WTC11 (cell line): ENCODE data around the gene PSD. TPM values are rescaled to one million over a fixed set of nuclear protein-coding genes. Genes with fewer than 3 reads are reported as not detected.

Source experiments
- ATAC-seq: fragments of 200-7000 bp; cut with Tn5 transposase; 2 replicates; pipeline ENCODE4 v1.10.0; 2021; ENCODE audit warnings: mild to moderate bottlenecking, moderate library complexity
- CTCF ChIA-PET: fragments of 300-600 bp; sonication (Branson Sonifier 250); formaldehyde crosslinking; loops from one replicate; lab custom pipeline; 2021; ENCODE audit warnings: antibody characterized with exemption; lab: Charles Lee
- POLR2A ChIA-PET: fragments of 350-600 bp; sonication (Branson Sonifier 250); formaldehyde crosslinking; loops from one replicate; lab custom pipeline; 2021; ENCODE audit warnings: antibody characterized with exemption; lab: Charles Lee
- DNase-seq: peaks from one replicate; pipeline ENCODE4 v3.0.0; 2021; ENCODE audit warnings: low spot score
- H3K27ac Mint-ChIP-seq: 2 replicates; pipeline ENCODE4 v1.8.0; 2021; ENCODE audit warnings: mixed read lengths
- H3K27me3 Mint-ChIP-seq: 2 replicates; pipeline ENCODE4 v1.8.0; 2021; ENCODE audit warnings: low read depth, mild to moderate bottlenecking, moderate library complexity, mixed read lengths
- H3K36me3 Mint-ChIP-seq: 2 replicates; pipeline ENCODE4 v1.8.0; 2021; ENCODE audit warnings: mixed read lengths
- H3K4me1 Mint-ChIP-seq: 2 replicates; pipeline ENCODE4 v1.8.0; 2022; ENCODE audit warnings: mixed read lengths
- H3K4me3 Mint-ChIP-seq: 2 replicates; pipeline ENCODE4 v1.8.0; 2021; ENCODE audit warnings: mild to moderate bottlenecking, moderate library complexity, mixed read lengths
- H3K9me3 Mint-ChIP-seq: 2 replicates; pipeline ENCODE4 v1.8.0; 2021; ENCODE audit warnings: mixed read lengths
- ATF6 ChIP-seq: sonication (generic); formaldehyde crosslinking; IDR thresholded peaks from 2 replicates; pipeline ENCODE4 v1.8.1; 2023; ENCODE audit warnings: mild to moderate bottlenecking, missing genetic modification reagents
- CBFB ChIP-seq: sonication (generic); formaldehyde crosslinking; IDR thresholded peaks from 2 replicates; pipeline ENCODE4 v1.8.1; 2022; ENCODE audit warnings: mild to moderate bottlenecking, low read depth, missing genetic modification reagents
- FOXJ3 ChIP-seq: sonication (generic); formaldehyde crosslinking; IDR thresholded peaks from 2 replicates; pipeline ENCODE4 v1.9.0; 2021; ENCODE audit warnings: missing genetic modification reagents, mild to moderate bottlenecking, borderline replicate concordance
- HMGA2 ChIP-seq: fragments of 250-450 bp; sonication (Bioruptor Pico); IDR thresholded peaks from 2 replicates; pipeline ENCODE4 v1.4.0; 2021; ENCODE audit warnings: mild to moderate bottlenecking, moderate library complexity
- JUN ChIP-seq: sonication (generic); formaldehyde crosslinking; IDR thresholded peaks from 2 replicates; pipeline ENCODE4 v1.8.0; 2023; ENCODE audit warnings: mild to moderate bottlenecking, missing genetic modification reagents
- MAX ChIP-seq: sonication (generic); formaldehyde crosslinking; IDR thresholded peaks from 2 replicates; pipeline ENCODE4 v1.8.0; 2022; ENCODE audit warnings: mild to moderate bottlenecking, missing genetic modification reagents
- PRRX2 ChIP-seq: fragments of 250-450 bp; sonication (Bioruptor Pico); IDR thresholded peaks from 2 replicates; pipeline ENCODE4 v1.8.0; 2021; ENCODE audit warnings: mild to moderate bottlenecking
- STAT6 ChIP-seq: sonication (generic); formaldehyde crosslinking; conservative IDR thresholded peaks from 2 replicates; pipeline ENCODE4 v1.8.1; 2023; ENCODE audit warnings: mild to moderate bottlenecking, low read depth, missing genetic modification reagents, moderate library complexity
- ZNF219 ChIP-seq: sonication (generic); formaldehyde crosslinking; IDR thresholded peaks from 2 replicates; pipeline ENCODE4 v1.8.0; 2023; ENCODE audit warnings: missing genetic modification reagents, mild to moderate bottlenecking, borderline replicate concordance
- ZNF232 ChIP-seq: sonication (generic); formaldehyde crosslinking; IDR thresholded peaks from 2 replicates; pipeline ENCODE4 v1.8.0; 2022; ENCODE audit warnings: mild to moderate bottlenecking, missing genetic modification reagents
- ZNF263 ChIP-seq: sonication (generic); formaldehyde crosslinking; IDR thresholded peaks from 2 replicates; pipeline ENCODE4 v1.8.1; 2022; ENCODE audit warnings: low read depth, mild to moderate bottlenecking, moderate library complexity, missing genetic modification reagents
- total RNA-seq: library from RNA; stranded (reverse); gene quantifications from 3 replicates; pipeline ENCODE4 v1.2.3, GENCODE V29; 2021
- TF ChIP-seq, protein P1 (sequence below): fragments of 250-450 bp; sonication (Bioruptor Pico); IDR thresholded peaks from 2 replicates; pipeline ENCODE4 v1.9.0; 2021; ENCODE audit warnings: mild to moderate bottlenecking, borderline replicate concordance
- TF ChIP-seq, protein P2 (sequence below): fragments of 250-450 bp; sonication (Bioruptor Pico); IDR thresholded peaks from 2 replicates; pipeline ENCODE4 v1.9.0; 2021; ENCODE audit warnings: mild to moderate bottlenecking
- TF ChIP-seq, protein P3 (sequence below): sonication (generic); formaldehyde crosslinking; IDR thresholded peaks from 2 replicates; pipeline ENCODE4 v1.8.0; 2022; ENCODE audit warnings: mild to moderate bottlenecking, missing genetic modification reagents

PSD gene
- total RNA-seq, 1 experiment from 2014 or later, result 12.5 TPM

GRCh38 chr10:102421757-102422512 is 3.4 kb upstream of the PSD start (continued):
- TF ChIP-seq CBFB (CRISPR knock-in tag) (0 out of 2 replicates have a peak, but pooled peaks have one; percentile 4), JUN (0 out of 2 replicates have a peak, but pooled peaks have one; percentile 42)

DNA sequence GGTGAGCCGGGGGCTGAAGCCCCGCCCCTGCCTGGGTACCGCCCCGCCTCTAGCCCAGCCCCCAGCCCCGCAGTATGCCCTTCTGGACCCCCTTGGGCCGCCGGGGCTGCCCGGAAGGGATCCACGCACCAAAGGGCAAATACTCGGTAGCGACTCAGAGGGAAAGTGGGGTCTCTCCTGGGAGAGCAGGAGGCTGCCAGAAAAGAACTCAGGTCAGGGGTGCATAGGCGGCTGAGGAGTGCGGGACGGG is 2.8 kb upstream of the PSD start:
- peaks cover 9% of the 10 kb centered on the region; the same call in 1 of the 2 replicates for H3K36me3 Mint-ChIP-seq
- peak overlapping the region; percentile 78; the same call in 1 of the 2 replicates for H3K27ac Mint-ChIP-seq

GRCh38 chr10:102420714-102421506 is 2.3 kb upstream of the PSD start, which contains the start of gene FBXL15:
TSS of gene FBXL15 (plus strand) at chr10:102420836. CDS start at chr10:102421130, 294 bp downstream.
- peak; percentile 58 for ATAC-seq
- Mint-ChIP-seq H3K27me3 (peaks cover 5% of the 10 kb centered on the region; the same call in 1 of the 2 replicates), H3K36me3 (peaks cover 9% of the 10 kb centered on the region; the same call in 1 of the 2 replicates), H3K4me3 (peak within 1 kb of the TSS; percentile 98), H3K9me3 (no peaks in the 10 kb centered on the region), H3K27ac (peak within 1 kb of the TSS; percentile 99), H3K4me1 (peaks cover 19% of the 10 kb centered on the region)
- ChIA-PET POLR2A (interaction anchor here (0.6 to 5.0 kb wide), 10 partner anchors 8 to 299 kb away, joined by 3 to 34 read pairs (median 10); partner anchors contain the start of genes C10orf95, CUEDC2 and NFKB2), CTCF (interaction anchor here (0.6 to 6.7 kb wide), 14 partner anchors 10 to 190 kb away, joined by 3 to 68 read pairs (median 31); partner anchors contain the start of genes ACTR1A, C10orf95, CUEDC2 and NFKB2)
- peak; percentile 98 for DNase-seq
- TF ChIP-seq ZNF263 (CRISPR knock-in tag) (no peak), HMGA2 (CRISPR knock-in tag) (peak; percentile 13; the same call in 1 of the 2 replicates), STAT6 (CRISPR knock-in tag) (peak; percentile 71; the same call in 1 of the 2 replicates), MAX (CRISPR knock-in tag) (peak; percentile 80), ATF6 (CRISPR knock-in tag) (no peak), FOXJ3 (CRISPR knock-in tag) (no peak), ZNF232 (no peak; the same call in 1 of the 2 replicates), ZNF219 (CRISPR knock-in tag) (no peak)
- TF ChIP-seq, protein P1, sequence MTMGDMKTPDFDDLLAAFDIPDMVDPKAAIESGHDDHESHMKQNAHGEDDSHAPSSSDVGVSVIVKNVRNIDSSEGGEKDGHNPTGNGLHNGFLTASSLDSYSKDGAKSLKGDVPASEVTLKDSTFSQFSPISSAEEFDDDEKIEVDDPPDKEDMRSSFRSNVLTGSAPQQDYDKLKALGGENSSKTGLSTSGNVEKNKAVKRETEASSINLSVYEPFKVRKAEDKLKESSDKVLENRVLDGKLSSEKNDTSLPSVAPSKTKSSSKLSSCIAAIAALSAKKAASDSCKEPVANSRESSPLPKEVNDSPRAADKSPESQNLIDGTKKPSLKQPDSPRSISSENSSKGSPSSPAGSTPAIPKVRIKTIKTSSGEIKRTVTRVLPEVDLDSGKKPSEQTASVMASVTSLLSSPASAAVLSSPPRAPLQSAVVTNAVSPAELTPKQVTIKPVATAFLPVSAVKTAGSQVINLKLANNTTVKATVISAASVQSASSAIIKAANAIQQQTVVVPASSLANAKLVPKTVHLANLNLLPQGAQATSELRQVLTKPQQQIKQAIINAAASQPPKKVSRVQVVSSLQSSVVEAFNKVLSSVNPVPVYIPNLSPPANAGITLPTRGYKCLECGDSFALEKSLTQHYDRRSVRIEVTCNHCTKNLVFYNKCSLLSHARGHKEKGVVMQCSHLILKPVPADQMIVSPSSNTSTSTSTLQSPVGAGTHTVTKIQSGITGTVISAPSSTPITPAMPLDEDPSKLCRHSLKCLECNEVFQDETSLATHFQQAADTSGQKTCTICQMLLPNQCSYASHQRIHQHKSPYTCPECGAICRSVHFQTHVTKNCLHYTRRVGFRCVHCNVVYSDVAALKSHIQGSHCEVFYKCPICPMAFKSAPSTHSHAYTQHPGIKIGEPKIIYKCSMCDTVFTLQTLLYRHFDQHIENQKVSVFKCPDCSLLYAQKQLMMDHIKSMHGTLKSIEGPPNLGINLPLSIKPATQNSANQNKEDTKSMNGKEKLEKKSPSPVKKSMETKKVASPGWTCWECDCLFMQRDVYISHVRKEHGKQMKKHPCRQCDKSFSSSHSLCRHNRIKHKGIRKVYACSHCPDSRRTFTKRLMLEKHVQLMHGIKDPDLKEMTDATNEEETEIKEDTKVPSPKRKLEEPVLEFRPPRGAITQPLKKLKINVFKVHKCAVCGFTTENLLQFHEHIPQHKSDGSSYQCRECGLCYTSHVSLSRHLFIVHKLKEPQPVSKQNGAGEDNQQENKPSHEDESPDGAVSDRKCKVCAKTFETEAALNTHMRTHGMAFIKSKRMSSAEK (CRISPR knock-in tag), result no peak
- TF ChIP-seq, protein P2, sequence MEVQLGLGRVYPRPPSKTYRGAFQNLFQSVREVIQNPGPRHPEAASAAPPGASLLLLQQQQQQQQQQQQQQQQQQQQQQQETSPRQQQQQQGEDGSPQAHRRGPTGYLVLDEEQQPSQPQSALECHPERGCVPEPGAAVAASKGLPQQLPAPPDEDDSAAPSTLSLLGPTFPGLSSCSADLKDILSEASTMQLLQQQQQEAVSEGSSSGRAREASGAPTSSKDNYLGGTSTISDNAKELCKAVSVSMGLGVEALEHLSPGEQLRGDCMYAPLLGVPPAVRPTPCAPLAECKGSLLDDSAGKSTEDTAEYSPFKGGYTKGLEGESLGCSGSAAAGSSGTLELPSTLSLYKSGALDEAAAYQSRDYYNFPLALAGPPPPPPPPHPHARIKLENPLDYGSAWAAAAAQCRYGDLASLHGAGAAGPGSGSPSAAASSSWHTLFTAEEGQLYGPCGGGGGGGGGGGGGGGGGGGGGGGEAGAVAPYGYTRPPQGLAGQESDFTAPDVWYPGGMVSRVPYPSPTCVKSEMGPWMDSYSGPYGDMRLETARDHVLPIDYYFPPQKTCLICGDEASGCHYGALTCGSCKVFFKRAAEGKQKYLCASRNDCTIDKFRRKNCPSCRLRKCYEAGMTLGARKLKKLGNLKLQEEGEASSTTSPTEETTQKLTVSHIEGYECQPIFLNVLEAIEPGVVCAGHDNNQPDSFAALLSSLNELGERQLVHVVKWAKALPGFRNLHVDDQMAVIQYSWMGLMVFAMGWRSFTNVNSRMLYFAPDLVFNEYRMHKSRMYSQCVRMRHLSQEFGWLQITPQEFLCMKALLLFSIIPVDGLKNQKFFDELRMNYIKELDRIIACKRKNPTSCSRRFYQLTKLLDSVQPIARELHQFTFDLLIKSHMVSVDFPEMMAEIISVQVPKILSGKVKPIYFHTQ (CRISPR knock-in tag), result no peak

More for the DNA sequence above, 2.8 kb upstream of the PSD start:
- TF ChIP-seq PRRX2, result no peak
- TF ChIP-seq, protein P3, sequence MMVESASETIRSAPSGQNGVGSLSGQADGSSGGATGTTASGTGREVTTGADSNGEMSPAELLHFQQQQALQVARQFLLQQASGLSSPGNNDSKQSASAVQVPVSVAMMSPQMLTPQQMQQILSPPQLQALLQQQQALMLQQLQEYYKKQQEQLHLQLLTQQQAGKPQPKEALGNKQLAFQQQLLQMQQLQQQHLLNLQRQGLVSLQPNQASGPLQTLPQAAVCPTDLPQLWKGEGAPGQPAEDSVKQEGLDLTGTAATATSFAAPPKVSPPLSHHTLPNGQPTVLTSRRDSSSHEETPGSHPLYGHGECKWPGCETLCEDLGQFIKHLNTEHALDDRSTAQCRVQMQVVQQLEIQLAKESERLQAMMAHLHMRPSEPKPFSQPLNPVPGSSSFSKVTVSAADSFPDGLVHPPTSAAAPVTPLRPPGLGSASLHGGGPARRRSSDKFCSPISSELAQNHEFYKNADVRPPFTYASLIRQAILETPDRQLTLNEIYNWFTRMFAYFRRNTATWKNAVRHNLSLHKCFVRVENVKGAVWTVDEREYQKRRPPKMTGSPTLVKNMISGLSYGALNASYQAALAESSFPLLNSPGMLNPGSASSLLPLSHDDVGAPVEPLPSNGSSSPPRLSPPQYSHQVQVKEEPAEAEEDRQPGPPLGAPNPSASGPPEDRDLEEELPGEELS (CRISPR knock-in tag), result peak; percentile 75; the same call in 1 of the 2 replicates
- TF ChIP-seq, all 79 proteins: peak for 1
- Mint-ChIP-seq H3K27me3 (peaks cover 5% of the 10 kb centered on the region; the same call in 1 of the 2 replicates), H3K9me3 (no peaks in the 10 kb centered on the region), H3K4me3 (peak overlapping the region; percentile 98), H3K4me1 (peaks cover 19% of the 10 kb centered on the region)
- ChIA-PET CTCF (interaction anchor here (0.6 to 6.7 kb wide), 18 partner anchors 8 to 252 kb away, joined by 3 to 68 read pairs (median 24); partner anchors contain the start of genes C10orf95, CUEDC2, NFKB2 and SUFU), POLR2A (interaction anchor here (0.6 to 5.0 kb wide), 8 partner anchors 10 to 300 kb away, joined by 3 to 34 read pairs (median 12); partner anchors contain the start of genes C10orf95, CUEDC2 and NFKB2)
- DNase-seq (no peak), ATAC-seq (peak; percentile 51; the same call in 1 of the 2 replicates)
